Colon (tissue), 2 donors: ENCODE measurements around the gene SLX4.

Source experiments
- FAIRE-seq: peaks from 2 replicates; lab custom pipeline; 2012; peaks lifted over from hg19 to GRCh38; lab: Jason Lieb, UNC
- donor health status: control.
- donor health status: control.

Gene SLX4

GRCh38 chr16:3553138-3553923, 58.1 kb downstream of the SLX4 start:
- FAIRE-seq: no peak

DNA sequence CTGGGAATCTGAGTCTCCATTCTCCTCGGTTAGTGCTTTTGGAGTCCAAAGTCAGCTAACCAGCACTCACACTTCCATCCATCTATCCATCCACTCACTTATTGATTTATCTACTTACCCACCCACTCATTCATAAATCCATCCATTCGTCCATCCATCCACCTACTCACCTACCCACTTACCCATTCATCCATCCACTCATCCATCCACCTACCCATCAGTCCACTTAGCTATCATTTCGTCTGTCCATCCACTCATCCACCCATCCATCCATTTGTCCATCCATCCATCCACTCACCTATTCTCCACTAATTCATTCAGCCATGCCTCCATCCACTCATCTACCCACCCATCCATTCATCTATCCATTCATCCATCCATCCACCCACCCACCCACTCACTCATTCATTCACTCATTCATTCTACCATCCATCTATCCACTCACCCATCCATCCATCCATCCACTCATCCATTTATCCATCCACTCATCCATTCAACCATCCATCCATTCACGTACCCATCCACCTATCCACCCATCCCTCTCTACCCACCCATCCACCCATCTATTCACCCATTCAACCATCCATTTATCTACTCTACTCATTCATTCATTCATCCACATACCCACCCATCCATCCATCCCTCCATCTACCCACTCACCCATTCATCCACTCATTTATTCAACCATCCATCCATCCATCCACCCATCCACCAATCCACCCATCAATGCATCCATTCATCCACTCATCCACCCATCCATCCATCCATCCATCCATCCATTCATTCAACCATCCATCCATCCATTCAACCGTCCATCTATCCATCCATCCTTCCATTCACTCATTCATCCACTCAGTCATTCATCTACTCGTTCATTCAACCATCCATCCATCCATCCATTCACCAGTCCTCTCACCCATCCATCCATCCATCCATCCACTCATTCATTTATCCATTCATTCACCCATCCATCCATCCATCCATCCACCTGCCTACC, 60.3 kb downstream of the SLX4 start:
- no peak for FAIRE-seq

- FAIRE-seq: no peak
Measured at GRCh38 chr16:3549906-3550305, 61.5 kb downstream of the SLX4 start.

- FAIRE-seq: no peak
Measured at GRCh38 chr16:3548859-3549258, 62.5 kb downstream of the SLX4 start.

DNA sequence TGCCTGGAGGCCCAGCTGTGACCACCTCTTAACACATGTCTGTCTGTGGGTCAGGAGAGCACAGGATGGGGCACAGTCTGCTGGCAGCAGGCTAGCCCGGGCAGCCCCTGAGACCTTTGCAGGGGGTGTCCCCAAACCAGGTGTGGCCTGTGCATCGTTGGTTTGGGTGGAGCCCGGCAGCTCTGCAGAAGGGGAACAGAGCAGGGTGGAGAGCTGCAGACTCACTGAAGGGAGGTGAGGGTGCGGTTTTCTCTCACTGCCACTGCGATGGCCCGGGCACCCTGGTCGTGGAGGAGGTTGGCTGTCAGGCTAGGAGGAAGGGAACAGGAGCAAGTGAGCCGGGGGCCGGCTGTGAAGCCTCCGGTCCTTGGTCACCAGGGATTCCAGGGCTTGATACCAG, 63.0 kb downstream of the SLX4 start:
- FAIRE-seq: no peak

- FAIRE-seq: no peak
Measured at GRCh38 chr16:3546986-3547682, 64.3 kb downstream of the SLX4 start.

- no peak for FAIRE-seq
Measured at GRCh38 chr16:3542601-3543373, 68.6 kb downstream of the SLX4 start.

- FAIRE-seq: no peak
Measured at GRCh38 chr16:3541527-3542155, 69.8 kb downstream of the SLX4 start.

DNA sequence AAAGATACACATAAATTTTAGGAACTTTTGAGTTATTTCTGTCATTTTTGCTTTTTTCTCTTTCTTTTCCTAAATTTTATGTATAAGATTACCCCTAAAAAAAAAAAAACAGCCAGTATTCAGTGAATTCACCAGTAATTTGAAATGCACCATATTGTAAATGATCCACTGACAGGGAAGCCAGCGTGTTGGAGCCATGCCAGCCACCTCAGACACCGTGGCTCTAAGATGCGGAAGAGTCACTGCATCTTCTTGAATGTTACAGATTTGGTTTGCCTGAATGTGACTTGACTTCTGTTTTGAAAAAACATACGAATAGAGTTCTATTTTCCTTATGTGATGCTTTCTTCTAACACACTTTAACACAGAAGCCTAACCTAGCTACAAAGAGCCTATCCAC, 73.2 kb downstream of the SLX4 start:
- FAIRE-seq: no peak

- no peak for FAIRE-seq
Measured at GRCh38 chr16:3536851-3537250, 74.6 kb downstream of the SLX4 start.

- no peak for FAIRE-seq
Measured at GRCh38 chr16:3536271-3536731, 75.1 kb downstream of the SLX4 start.

GRCh38 chr16:3534126-3534525, 77.3 kb downstream of the SLX4 start:
- no peak for FAIRE-seq

DNA sequence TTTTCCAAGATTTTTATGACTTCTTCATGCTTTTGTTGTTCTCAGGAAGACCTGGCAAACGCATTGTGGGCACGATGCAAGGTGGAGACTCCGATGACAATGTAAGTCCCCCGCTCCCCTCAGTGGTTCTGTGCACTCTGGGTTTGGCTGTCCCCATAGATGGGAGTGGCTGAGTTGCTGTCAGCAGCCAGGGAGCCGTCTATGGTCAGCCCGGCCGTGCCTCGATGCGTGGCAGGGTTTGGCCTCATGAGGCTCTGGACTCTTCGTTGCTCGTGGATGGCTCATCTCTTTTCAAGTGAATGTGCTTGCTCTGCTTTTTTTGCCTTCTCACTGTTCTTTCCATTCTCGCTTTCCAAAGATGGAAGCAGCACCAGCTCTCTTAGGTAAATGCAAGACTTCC, 78.7 kb downstream of the SLX4 start:
- no peak for FAIRE-seq
